ENCODE measurements around the gene PBRM1.
"Not testable (repeated sequence)": the region's sequence is repeated elsewhere in the genome, so short reads cannot be mapped to it uniquely, and the experiment has no call there.

Gene PBRM1

DNA sequence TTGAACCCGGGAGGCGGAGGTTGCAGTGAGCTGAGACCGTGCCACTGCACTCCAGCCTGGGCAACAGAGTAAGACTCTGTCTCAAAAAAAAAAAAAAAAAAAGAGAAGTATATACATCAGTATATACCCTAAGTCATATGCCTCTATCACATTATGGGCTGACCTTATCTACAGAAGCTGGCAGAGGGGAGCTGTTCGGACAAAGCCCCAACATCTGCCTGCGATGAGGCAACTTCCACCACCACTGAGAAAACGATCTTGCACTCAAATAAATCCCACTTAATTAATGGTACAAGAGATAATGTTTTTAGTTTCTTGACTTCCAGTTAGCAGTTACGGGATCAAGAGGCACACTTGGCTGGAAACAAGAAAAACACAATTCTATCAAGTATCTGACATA, 17.6 kb upstream of the PBRM1 start:
- DNase-seq: no peak

DNA sequence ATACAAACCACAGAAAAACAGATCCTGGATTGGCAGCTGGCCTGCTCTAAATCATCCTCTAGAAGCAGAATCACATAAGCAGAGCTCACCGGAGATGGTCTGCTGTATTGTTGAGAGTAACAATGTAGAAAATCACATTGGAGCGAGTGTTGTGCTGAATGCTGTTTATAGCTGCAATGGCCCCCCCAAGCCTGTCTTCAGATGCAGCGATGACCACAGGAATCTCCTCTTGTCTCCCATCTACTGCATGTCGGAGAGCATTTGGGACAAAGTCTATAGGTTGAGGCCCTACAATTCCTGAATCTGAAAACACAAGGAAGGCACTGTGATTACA, 11.9 kb upstream of the PBRM1 start:
- DNase-seq: no peak

DNA sequence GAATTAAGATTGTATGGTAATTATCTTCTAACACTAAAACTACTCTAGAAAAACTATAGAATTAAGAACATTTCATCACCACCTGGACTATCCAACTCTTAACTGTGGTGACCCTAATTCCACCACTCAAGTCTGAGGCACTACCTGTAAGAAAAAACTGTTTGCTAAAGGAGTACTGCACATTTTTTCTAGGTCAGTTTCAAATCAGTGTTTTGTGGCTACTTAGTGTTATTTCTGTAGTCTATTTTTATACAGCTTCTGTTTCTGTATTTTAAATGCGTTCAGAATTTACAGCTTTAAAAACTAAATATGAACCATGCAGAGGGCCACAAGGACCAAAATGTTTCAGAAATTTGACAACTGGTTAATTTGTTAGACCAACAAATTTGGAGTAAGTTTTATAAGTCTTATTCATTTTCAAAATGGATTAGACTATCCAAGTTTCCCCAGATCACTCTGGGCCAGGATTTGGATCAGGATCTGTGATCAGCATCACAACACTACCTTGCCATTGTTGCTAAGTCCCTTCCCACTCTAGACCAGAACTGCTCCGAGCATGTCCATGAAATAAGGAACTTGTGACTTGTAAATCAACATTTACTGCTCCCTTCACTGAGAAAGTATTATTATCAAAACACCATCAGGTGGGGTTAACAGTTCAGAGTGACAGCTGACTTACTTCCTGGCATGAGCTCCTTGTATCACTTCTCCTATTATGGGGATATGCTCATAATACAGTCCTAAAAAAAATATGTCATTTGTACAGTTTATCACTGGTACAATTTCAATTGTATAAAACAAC, 11.3 kb upstream of the PBRM1 start:
- DNase-seq: no peak

DNA sequence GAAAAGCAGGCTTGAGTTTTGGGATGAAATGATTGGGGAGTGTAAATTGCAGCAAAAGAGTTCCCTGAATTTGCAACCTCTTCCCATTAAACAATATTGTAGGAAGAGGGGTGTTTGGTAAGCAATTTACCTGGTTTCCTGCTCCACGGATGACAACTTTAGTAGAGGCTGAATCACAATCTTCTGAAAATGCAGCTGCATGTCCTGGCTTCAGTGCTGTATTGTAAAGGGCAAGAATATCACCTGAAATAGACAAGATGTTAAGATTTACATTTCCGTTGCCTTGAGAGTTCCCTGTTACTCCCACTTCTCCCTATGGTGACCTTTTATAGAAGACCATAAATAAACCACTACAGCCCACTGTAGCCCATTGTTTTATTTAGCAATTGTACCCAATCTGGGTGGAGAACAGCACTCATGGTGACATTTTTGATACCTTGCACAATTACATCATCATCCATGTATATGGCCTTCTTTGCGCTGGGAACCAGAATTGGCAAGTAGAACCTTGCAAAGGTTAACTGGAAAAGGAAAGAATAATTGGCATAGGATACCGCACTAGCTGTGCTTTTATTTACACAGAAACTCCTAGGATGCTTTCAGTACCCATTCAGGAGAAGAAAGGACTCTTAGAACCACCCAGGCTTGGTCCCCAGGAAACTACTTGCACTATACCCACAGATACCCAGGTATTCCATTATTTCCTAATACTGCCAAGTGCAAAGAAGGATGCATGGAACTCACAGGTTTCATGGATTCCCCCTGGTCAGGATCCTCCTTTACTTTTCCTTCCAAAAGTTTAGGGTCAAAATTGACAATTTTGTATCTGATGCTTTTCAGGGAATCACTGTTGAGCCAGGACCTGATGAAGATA, 10.3 kb upstream of the PBRM1 start:
- no peak for DNase-seq

DNA sequence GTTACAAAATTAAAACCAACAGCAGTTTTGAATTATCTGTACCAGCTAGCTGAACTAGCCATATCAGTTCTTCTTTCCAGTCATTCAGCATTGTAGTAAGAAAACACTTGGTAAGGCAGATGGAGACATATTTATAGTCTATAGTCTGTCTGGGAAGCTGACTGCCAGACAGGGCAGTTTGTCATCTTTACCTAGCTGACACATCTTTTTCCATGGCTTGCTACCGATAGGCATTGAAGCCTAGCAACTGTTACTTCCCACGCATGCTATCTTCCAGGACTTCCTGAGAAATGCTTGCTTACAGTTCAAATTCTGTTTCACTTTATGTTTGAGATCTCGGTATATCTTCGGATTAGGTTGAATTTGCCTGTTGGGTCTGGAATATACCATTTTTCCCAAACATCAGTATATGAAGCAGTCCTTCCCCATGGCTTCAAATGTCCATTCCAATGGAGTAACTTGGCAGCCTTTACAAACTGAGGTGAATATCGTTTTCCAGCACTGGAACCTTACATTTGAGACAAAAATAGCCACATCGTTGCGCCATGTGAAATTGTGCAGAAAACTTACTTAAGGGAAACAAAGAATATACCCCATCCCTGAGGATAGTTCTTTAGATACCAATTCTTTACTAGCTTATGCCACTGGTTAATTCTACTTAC, 8.9 kb upstream of the PBRM1 start:
- DNase-seq: no peak

DNA sequence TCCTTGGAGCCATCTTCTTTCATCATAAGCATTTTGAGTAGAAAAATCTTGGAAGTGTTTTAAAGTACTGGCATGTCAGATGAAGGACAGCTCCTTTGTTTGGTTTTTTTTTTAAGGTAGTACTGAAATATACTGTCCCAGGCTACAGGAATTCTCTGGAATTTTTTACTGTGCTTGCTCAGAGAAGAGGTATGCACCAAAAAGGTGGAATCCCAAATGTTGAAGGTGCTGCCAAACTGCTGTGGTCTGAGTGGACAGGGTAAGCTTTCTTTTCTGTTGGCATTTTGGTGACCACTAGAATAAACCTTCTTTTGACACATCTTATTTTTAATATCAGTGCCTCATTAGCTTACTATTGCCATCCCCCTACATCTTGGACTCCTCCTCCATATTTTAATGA, 7.4 kb upstream of the PBRM1 start:
- DNase-seq: no peak

DNA sequence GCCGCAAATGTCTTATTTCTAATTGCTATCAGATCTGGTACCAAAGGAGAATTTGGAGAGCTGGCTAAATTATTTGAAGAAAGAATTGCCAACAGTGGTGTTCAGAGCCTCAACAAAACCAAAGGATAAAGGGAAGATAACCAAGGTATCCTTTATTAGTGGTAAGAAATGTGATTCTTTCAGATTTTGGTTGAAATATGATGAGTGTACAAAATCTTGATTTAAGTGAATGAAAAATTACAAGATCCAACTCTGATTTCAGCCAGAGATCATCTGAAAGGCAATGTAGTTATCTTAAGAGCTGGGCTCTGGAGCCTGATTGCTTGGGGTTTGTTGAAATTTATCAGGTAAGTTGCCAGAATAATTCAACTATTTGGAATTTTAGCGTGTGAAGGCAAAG, 4.8 kb upstream of the PBRM1 start:
- no peak for DNase-seq

DNA sequence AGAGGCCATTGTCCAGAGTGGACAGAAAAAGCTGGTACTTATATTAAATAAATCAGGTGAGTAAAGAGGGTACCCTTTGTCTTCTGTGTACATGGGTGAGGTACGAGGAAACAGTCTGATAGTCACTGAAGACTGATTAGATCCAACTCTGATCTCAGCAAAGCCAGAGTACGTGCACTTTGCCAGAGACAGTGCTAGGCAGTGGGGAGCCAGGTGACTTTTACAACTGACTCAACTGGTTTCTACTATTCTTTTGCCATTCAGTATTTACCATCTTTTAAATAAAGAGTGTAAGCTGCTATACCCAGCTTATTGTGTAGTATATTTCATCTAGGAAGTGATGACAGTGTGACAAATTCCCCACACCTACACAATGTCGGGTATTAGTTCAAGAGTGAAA, 3.4 kb upstream of the PBRM1 start:
- no peak for DNase-seq

DNA sequence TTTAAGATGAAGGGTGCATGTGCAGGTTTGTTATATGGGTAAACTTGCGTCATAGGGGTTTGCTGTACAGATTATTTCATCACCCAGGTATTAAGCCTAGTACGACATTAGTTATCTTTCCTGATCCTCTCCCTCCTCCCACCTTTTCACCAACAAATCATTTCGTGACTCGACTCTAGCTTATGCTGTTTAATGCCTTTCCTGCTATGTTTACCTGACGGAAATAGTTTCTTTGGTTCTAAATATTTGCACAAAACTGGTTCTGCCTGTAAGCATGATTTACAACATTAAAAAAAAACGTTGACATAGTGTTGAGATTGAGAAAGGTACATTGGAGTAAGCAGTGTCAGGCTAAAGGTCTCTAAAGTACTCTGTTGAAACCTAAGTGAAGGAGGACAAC, 2.6 kb upstream of the PBRM1 start:
- DNase-seq: no peak

DNA sequence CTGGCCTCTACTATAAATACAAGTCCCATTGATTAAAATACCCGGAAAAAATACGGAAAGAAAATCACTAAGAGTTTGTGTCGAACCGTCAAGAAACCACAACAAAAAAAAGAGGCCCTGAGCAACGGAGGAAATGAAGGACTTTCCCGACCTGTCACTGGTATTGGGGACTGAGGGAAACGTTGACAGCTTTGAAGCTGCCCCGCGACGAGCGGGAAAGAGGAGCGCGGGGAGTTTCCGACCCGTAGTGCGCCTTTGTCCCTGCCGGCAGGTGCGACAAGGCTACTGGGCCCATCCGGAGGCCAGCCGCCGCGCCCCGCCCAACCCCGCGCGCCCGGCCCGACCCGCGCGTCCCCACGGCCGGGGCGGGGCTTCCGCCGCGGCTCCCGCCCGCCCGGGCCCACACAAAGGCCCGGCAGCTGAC, 416 bp downstream of the PBRM1 start:
- DNase-seq: peak; percentile 76

DNA sequence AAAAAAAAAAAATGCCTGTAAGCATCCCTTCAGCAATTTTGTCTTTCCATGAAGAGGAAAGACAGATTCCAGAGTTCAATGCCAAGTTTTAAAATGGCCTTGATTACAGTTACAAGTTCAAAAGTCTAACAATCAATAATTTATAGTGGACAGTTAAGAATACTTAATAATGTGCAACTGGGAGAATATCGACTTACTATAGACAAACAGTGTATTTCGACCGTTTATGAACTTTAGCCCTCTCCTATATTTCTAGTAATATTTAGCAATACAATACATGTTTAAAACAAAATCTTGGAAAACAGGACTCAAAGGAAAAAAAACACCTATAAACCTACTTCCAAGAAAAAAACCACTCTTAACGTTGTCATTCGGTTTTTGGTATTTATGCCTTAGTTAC, 1.5 kb downstream of the PBRM1 start:
- no peak for DNase-seq

DNA sequence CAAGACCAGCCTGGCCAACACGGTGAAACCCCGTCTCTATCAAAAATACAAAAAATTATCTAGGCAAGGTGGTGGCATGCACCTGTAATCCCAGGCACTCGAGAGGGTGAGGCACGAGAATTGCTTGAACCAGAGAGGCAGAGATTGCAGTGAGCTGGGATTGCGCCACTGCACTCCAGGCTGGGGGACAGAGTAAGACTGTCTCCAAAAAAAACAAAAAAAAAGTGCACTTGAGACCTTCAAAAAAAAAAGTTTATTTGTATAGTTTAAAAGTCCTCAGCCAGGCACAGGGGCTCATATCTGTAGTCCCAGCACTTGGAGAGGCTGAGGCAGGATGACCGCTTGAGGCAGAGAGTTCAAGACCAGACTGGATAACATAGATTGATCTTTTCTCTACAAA, 2.1 kb downstream of the PBRM1 start:
- DNase-seq: no peak

DNA sequence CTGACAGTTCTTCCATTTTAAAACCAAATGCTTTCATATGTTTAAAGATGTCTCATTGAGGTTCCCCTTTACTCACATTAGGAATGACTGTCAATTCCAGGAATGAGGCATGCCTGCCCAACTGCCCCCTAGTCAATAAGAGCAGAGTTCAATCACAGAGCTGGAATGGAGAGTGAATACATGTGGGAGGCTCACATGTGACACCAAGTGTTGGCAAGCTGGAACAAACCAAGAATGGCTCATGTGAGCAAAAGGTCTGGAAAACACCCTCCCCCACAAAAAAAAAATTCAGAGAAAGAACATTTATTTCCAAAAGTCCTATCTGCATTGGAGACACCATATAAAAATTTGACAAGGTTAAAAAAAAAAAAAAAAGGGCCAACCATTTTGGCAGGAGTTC, 3.7 kb downstream of the PBRM1 start:
- no peak for DNase-seq

DNA sequence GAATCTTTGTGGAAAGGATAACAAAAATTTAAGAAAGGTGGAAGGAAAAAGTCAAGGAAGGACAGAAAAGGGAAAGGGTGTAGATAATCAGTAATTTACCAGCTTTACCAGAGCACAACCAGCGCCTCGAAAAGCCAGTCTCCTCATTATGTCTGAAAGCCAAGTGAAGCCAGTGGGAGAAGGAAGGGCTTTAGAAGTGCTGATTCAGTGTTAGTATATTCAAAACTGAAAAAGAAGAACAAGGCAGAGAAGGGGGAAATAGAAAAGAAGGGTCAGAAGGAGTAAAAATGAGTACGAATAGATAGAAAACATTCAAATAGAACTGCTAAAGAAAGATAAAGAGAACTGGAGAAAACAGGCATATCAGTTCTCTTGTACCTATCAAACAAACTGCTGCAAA, 4.1 kb downstream of the PBRM1 start:
- DNase-seq: no peak

DNA sequence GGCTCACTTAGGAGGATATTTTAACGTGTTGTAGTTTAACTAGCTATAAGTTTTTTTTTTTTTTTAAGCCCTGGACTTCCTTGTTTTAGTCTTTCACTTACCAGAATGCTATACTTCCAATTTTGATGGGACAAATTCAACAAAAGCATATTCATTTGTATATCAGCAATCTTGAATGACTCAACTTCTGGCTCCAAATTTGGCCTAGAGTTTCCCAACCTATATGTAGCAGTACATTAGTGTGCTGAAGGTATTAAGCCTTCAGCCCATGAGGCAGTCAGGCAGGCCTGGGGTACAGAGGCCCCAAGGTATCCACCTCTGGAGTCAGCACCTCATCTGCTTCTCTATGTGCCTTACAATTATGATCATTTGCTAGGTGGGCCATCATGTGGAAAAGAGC, 5.9 kb downstream of the PBRM1 start:
- no peak for DNase-seq

DNA sequence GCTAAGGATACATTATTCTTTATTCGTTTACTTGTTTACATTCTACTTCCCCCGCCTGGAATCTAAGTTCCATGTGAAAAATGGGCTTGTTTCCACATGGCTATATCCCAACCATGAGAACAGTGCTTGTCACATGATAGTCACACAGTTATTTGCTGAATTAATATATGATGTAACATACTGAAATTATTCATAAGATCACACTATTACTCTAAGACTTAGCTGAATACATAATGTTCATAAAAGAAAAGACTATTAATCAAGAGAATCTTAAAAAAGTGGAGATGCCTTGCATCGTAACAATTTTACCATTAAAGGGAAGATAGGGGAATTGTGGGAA, 6.5 kb downstream of the PBRM1 start:
- DNase-seq: no peak

DNA sequence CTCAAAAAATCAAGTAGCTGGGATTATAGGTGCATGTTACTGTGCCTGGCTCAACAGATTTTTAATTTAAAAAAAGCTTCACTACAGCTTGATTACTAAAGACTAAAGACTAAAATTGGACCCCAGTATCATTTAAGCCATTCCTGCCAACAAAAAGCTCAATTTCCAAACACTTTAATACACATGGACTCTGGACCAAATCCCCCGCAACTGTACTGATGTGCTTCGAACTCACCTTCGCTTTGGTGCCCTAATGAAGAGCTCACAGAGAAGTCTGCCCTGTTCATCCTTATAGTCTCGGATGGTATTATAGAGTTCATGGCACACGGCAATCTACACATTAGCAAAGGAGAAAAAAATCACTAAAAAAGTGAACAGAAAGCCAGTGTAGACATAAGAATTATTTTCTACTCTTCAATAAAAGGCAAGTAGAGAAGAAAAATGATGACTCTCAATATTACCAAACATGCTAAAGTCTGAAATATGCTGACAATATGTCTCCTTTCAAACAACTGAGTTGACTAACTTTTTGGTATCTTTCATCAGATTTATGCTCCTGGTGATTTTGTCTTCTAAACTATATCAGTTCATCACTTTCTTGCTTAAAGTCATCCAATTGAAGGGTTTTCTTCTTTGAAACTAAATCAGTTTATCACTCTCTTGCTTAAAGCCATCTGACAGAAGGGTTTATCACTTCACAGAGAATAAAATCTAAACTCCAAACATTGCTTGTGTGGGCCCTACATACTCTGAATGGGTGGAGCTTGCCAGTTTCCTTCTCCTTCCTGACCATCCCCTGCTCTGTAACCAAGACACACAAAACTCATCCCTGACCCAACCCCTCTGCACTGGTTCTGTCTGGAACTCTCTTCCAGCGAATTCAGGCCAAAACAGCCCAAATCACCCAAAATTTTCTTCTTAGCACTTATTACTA, 7.2 kb downstream of the PBRM1 start:
- no peak for DNase-seq

DNA sequence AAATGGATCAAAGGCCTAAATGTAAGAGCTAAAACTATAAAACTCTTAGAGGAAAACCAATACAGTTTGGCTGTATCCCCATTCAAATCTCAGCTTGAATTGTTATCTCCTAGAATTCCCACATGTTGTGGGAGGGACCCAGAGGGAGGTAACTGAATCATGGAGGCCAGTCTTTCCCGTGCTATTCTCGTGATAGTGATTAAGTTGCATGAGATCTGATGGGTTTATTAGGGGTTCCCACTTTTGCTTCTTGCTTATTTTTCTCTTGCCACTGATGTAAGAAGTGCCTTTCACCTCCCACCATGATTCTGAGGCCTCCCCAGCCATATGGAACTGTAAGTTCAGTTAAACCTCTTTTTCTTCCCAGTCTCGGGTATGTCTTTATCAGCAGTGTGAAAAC, 9.5 kb downstream of the PBRM1 start:
- DNase-seq: not testable (repeated sequence)

DNA sequence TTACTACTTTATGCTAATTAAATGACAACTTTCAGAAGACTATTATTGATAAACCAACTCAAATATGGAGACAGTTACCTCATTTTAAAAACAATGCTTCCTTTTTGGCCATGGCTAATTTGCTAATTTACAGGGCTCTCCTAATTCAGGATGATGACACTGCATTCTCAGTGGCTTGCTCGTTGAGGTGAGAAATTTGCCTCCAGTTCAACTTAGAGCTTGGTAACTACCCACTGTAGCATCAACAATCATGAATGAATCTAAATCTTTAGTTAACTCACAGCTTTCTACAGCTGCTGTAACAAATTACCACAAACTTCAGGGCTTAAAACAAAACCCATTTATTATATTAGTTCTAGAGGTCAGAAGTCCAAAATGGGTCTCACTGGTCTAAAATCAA, 14.0 kb downstream of the PBRM1 start:
- no peak for DNase-seq

DNA sequence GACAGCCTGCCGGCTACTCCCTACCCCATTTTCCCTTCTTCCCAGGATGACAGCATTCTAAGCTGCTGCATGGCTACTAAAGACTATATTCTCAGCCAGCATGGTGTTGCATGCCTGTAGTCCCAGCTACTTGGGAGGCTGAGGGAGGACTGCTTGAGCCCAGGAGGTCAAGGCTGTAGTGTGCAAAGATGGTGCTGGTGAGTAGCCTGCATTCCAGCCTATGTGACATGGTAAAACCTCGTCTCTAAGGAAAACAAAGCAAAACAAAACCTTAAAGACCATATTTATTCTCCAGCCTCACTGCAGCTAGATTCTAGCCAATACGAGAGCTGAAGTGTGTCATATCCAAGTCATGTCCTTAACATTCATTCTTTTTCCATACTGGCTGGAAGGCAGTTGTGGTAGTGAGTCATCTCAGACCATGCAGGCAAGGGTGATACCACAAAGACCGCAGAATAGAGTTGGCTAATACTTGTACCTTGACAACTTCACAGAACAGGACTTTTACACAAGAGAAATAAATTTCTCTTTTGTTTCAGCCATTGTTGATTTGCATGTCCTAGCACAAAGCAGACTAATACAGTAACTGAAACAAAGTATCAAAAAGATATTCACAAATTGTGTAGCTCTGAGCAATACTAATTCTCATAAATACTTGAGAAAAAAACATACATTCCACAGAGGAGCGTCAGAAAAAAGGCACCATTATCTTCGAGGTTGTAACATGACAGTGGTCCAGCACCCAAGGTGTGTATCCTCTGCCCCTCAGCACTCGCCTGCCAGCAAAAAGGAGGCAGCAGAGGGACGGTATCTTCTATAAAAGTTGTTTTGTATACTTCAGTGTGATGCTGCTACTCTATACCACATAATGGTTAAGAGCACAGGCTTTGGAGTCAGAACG, 14.8 kb downstream of the PBRM1 start:
- peak; percentile 36 for DNase-seq

DNA sequence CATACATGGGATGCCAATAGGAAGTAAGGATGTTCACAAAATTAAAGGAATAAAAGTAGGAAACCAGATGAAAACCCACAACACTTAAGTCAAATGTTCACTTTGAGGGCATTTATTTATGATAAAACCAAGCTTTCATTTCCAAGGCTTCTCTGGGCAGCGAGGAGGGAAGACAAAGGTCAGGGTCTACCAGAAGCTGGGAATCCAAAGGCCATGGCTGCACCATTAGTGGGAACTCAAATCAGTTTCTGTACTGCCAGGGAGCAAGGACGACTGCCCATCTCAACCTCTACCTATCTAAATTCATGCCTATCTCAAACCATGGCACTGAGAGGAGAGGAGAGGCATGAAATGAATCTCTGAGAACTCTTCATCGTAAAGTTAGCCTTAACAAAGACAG, 22.6 kb downstream of the PBRM1 start:
- no peak for DNase-seq

DNA sequence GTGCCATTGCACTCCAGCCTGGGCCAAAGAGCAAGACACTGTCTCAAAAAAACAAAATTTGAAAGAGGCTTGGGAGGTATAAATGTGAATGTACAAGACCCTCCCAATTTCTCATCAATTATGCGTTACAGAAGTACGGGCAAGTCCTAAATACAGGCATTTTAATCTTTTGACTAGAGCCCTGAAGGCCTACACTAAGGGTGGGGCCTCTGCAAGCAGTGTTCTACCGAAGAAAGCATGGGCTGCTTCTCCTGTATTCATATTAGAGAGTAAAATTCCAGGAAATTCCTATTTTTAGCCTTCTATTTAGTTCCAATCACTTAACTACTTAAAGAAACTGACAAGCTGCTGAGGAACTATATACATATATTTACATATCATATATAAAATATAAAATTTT, 25.7 kb downstream of the PBRM1 start:
- DNase-seq: no peak

Measured in NK-92 treated with Interleukin-12 subunit alpha and Interleukin-12 subunit beta, amount 100 ng/mL, for 24 hours (cell line).